Panc1 (cell line): Measurements from ENCODE around the gene CAMTA2. TPM values are rescaled to one million over a fixed set of nuclear protein-coding genes. Genes with fewer than 3 reads are reported as not detected.

ENCODE experiments used
- ATAC-seq: fragments of 200-7000 bp; cut with Tn5 transposase; 2 replicates; pipeline ENCODE4 v1.9.1; 2020; ENCODE audit warnings: mild to moderate bottlenecking, moderate library complexity
- BruUV-seq: library from RNA; stranded (reverse); fragments of 400-500 nt; replicated peaks from 2 replicates; lab custom pipeline; 2021; lab: Mats Ljungman, UMichigan
- CTCF ChIA-PET: fragments of 300-600 bp; sonication (Branson Sonifier 250); formaldehyde crosslinking; loops from one replicate; lab custom pipeline; 2022; ENCODE audit warnings: antibody characterized with exemption; lab: Charles Lee
- POLR2A ChIA-PET: fragments of 300-600 bp; sonication (Branson Sonifier 250); formaldehyde crosslinking; loops from one replicate; lab custom pipeline; 2022; ENCODE audit warnings: antibody characterized with exemption; lab: Charles Lee
- DNase-seq: peaks from one replicate; pipeline ENCODE4 v3.0.0-alpha.2; 2010; ENCODE audit warnings: low read depth, low spot score
- H3K27ac ChIP-seq: 2 replicates; pipeline ENCODE4 v1.5.1; 2011; ENCODE audit warnings: mild to moderate bottlenecking, low read length, inconsistent platforms
- H3K27me3 ChIP-seq: fragments of 200-500 bp; sonication (Bioruptor generic); 2 replicates; pipeline ENCODE4 v1.6.0; 2014; ENCODE audit warnings: low read length, inconsistent platforms; ENCODE audit not compliant: control insufficient read depth, insufficient read depth
- H3K36me3 ChIP-seq: fragments of 200-500 bp; sonication (Bioruptor generic); 2 replicates; pipeline ENCODE4 v1.5.1; 2014; ENCODE audit warnings: inconsistent platforms, mild to moderate bottlenecking, low read length, moderate library complexity; ENCODE audit not compliant: control insufficient read depth, insufficient read depth
- H3K4me1 ChIP-seq: 2 replicates; pipeline ENCODE4 v1.5.1; 2011; ENCODE audit warnings: inconsistent platforms, mild to moderate bottlenecking, low read length, moderate library complexity; ENCODE audit not compliant: control insufficient read depth, insufficient read depth
- H3K4me3 ChIP-seq, 2 experiments: 2 replicates each; pipeline ENCODE4 v1.5.1; 2011 to 2012; ENCODE audit warnings: low read depth in 2 of 2, low read length in 2 of 2, mild to moderate bottlenecking in 2 of 2, inconsistent platforms in 1 of 2, moderate library complexity in 1 of 2
- H3K9me3 ChIP-seq: fragments of 200-500 bp; sonication (Bioruptor generic); 2 replicates; pipeline ENCODE4 v1.5.1; 2014; ENCODE audit warnings: low read depth, mild to moderate bottlenecking, inconsistent platforms, low read length, moderate library complexity; ENCODE audit not compliant: control insufficient read depth, insufficient read depth
- POLR2AphosphoS5 ChIP-seq: IDR thresholded peaks from 2 replicates; pipeline ENCODE4 v1.6.1; 2012; ENCODE audit warnings: mild to moderate bottlenecking, low read depth, low read length, moderate library complexity
- SIN3A ChIP-seq: IDR thresholded peaks from 2 replicates; pipeline ENCODE4 v1.6.1; 2012; ENCODE audit warnings: low read depth, mild to moderate bottlenecking, low read length, moderate library complexity, borderline replicate concordance; ENCODE audit not compliant: insufficient read depth
- TCF7L2 ChIP-seq: IDR thresholded peaks from 2 replicates; pipeline ENCODE4 v1.6.1; 2011; ENCODE audit warnings: mild to moderate bottlenecking, low read depth, low read length, inconsistent platforms
- in situ Hi-C: cut with HindIII; loops from 2 replicates; pipeline ENCODE4 v1.10.0; 2016; ENCODE audit warnings: low sequenced_read_pairs, low pct_unique_long_range_greater_than_20kb
- intact Hi-C: fragments of 100-400 bp; cut with micrococcal nuclease; formaldehyde crosslinking; loops from one replicate; pipeline ENCODE4 v1.10.0; 2022; ENCODE audit not compliant: unreplicated experiment
- total RNA-seq: library from RNA; stranded (reverse); gene quantifications from one replicate; pipeline ENCODE4 v1.2.1, GENCODE V29; 2021; ENCODE audit not compliant: unreplicated experiment
- TF ChIP-seq, protein P1 (sequence below), 2 experiments: IDR thresholded peaks; 2 replicates each; pipeline ENCODE4 v1.6.1; 2011 to 2012; ENCODE audit warnings: low read depth in 2 of 2, control low read depth in 1 of 2, low read length in 1 of 2, mild to moderate bottlenecking in 1 of 2, moderate library complexity in 1 of 2; ENCODE audit not compliant: insufficient read depth in 1 of 2
- TF ChIP-seq, protein P2 (sequence below): fragments of 450-650 bp; IDR thresholded peaks from 2 replicates; pipeline ENCODE4 v1.5.1; 2017; ENCODE audit warnings: mild to moderate bottlenecking

Gene CAMTA2
- total RNA-seq, 1 experiment from 2014 or later: 22.7 TPM

DNA sequence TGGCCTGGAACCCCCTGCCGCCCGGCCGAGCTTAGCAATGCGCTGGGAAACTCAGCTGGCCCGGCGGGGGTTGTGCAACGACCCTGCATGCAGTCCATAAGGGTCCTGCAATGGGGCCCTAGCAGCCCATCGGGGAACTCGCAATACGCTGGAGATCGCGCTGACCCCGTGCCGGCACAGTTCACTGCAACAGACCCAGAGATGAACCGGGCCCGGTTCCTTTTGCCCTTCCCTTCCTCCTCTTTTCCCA is 48.0 kb downstream of the CAMTA2 start:
- TF ChIP-seq, protein P1, sequence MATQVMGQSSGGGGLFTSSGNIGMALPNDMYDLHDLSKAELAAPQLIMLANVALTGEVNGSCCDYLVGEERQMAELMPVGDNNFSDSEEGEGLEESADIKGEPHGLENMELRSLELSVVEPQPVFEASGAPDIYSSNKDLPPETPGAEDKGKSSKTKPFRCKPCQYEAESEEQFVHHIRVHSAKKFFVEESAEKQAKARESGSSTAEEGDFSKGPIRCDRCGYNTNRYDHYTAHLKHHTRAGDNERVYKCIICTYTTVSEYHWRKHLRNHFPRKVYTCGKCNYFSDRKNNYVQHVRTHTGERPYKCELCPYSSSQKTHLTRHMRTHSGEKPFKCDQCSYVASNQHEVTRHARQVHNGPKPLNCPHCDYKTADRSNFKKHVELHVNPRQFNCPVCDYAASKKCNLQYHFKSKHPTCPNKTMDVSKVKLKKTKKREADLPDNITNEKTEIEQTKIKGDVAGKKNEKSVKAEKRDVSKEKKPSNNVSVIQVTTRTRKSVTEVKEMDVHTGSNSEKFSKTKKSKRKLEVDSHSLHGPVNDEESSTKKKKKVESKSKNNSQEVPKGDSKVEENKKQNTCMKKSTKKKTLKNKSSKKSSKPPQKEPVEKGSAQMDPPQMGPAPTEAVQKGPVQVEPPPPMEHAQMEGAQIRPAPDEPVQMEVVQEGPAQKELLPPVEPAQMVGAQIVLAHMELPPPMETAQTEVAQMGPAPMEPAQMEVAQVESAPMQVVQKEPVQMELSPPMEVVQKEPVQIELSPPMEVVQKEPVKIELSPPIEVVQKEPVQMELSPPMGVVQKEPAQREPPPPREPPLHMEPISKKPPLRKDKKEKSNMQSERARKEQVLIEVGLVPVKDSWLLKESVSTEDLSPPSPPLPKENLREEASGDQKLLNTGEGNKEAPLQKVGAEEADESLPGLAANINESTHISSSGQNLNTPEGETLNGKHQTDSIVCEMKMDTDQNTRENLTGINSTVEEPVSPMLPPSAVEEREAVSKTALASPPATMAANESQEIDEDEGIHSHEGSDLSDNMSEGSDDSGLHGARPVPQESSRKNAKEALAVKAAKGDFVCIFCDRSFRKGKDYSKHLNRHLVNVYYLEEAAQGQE (IDR thresholded peaks at IDR 0.05; ENCODE audit: insufficient read depth in 1 of 2, low read depth in 2 of 2, low read length in 1 of 2): no peak
- TF ChIP-seq POLR2AphosphoS5: no peak
- TF ChIP-seq TCF7L2: no peak
- TF ChIP-seq, protein P2, sequence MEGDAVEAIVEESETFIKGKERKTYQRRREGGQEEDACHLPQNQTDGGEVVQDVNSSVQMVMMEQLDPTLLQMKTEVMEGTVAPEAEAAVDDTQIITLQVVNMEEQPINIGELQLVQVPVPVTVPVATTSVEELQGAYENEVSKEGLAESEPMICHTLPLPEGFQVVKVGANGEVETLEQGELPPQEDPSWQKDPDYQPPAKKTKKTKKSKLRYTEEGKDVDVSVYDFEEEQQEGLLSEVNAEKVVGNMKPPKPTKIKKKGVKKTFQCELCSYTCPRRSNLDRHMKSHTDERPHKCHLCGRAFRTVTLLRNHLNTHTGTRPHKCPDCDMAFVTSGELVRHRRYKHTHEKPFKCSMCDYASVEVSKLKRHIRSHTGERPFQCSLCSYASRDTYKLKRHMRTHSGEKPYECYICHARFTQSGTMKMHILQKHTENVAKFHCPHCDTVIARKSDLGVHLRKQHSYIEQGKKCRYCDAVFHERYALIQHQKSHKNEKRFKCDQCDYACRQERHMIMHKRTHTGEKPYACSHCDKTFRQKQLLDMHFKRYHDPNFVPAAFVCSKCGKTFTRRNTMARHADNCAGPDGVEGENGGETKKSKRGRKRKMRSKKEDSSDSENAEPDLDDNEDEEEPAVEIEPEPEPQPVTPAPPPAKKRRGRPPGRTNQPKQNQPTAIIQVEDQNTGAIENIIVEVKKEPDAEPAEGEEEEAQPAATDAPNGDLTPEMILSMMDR: no peak
- no peak for TF ChIP-seq SIN3A
- H3K27ac ChIP-seq: peak overlapping the region; percentile 87
- no TSS peak for BruUV-seq
- H3K27me3 ChIP-seq: no peaks in the 10 kb centered on the region
- ChIA-PET CTCF (interaction anchor here (0.6 kb wide), 1 partner anchor 120 kb away, joined by 4 read pairs; no protein-coding TSS in a partner anchor), POLR2A (no interaction called here)
- ATAC-seq (no peak; the same call in 1 of the 2 replicates), DNase-seq (no peak)
- no peaks in the 10 kb centered on the region for H3K9me3 ChIP-seq
- peaks cover 11% of the 10 kb centered on the region for H3K36me3 ChIP-seq
- intact Hi-C loops (no loop called here), in situ Hi-C loops (no loop called here)
- H3K4me1 ChIP-seq: peaks cover 21% of the 10 kb centered on the region
- H3K4me3 ChIP-seq: peak overlapping the region; percentile 90 to 92

DNA sequence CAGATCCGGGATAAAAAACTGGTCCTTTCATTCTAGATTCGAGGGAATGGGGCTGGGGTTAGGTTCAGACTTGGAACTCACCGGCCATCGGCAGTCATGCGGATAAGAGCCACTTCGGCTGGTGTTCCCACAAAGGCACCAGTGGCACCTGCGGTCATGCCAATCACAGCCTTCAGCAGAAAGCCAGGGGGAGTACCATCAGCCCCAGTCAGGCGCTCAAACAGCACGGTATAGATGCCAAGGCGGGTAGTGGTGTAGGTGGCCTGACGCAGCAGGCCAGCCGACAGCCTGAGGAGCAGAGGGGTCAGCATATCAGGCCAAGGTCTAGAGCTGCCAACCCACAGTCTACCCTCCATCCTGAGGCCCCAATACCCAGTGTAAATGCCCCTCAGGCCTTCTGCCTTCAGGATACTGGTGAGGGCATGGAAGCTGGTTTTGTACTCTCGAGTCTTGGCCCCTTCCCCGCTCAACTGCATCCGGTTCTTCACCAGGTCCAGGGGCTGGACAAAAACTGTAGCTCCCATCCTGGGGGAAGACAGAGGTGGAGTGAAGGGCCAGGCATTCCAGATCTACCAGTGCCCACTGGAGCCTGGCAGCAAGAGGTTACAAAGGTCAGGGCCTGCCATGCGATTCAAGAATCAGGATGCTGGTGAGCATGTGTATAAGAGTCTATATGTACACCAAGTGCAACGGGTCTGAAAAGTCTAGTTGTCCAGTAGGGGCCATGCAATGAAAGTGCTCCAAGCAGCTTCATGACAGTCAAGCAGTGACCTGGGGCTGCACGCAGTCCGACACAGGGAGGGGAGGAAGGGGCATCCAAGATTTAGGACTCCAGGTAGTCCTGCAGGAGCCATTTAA is 48.6 kb downstream of the CAMTA2 start:
- H3K36me3 ChIP-seq: peaks cover 11% of the 10 kb centered on the region
- intact Hi-C loops: no loop called here

More for the DNA sequence above, 48.6 kb downstream of the CAMTA2 start:
- H3K4me1 ChIP-seq: peaks cover 16% of the 10 kb centered on the region
- H3K27ac ChIP-seq: peak overlapping the region; percentile 87
- TF ChIP-seq SIN3A: no peak
- TF ChIP-seq POLR2AphosphoS5: no peak
- TF ChIP-seq, protein P1 (IDR thresholded peaks at IDR 0.05; ENCODE audit: insufficient read depth in 1 of 2, low read depth in 2 of 2, low read length in 1 of 2): no peak
- TF ChIP-seq TCF7L2: no peak
- TF ChIP-seq, protein P2: no peak
- CTCF ChIA-PET: no interaction called here
- in situ Hi-C loops: no loop called here
- no peak for DNase-seq
- H3K27me3 ChIP-seq: no peaks in the 10 kb centered on the region
- BruUV-seq: no TSS peak
- no peak for ATAC-seq
- POLR2A ChIA-PET: no interaction called here
- no peaks in the 10 kb centered on the region for H3K9me3 ChIP-seq
- H3K4me3 ChIP-seq: peak overlapping the region; percentile 90 to 92
